ENCODE measurements around the gene SRPK2.
A peak's percentile ranks its signal among the peaks of the same experiment; 100 is the strongest.
"Not testable (repeated sequence)": the region's sequence is repeated elsewhere in the genome, so short reads cannot be mapped to it uniquely, and the experiment has no call there.

SRPK2 gene

GRCh38 chr7:105304040-105304895 is 84.5 kb downstream of the SRPK2 start:
- peak; percentile 16 for DNase-seq

- not testable (repeated sequence) for DNase-seq
Observed at GRCh38 chr7:105300587-105300986, 88.1 kb downstream of the SRPK2 start.

- no peak for DNase-seq
Observed at GRCh38 chr7:105298439-105298894, 90.3 kb downstream of the SRPK2 start.

- DNase-seq: no peak
Observed at GRCh38 chr7:105297985-105298384, 90.7 kb downstream of the SRPK2 start.

- DNase-seq: no peak
Observed at GRCh38 chr7:105297309-105297708, 91.4 kb downstream of the SRPK2 start.

- DNase-seq: no peak
Observed at GRCh38 chr7:105296491-105296890, 92.2 kb downstream of the SRPK2 start.

GRCh38 chr7:105295596-105296352 is 92.9 kb downstream of the SRPK2 start:
- no peak for DNase-seq

GRCh38 chr7:105294482-105294881 is 94.2 kb downstream of the SRPK2 start:
- DNase-seq: not testable (repeated sequence)

GRCh38 chr7:105289704-105290103 is 99.0 kb downstream of the SRPK2 start:
- DNase-seq: no peak

GRCh38 chr7:105286441-105286840 is 102.3 kb downstream of the SRPK2 start:
- DNase-seq: no peak

GRCh38 chr7:105285118-105285874 is 103.4 kb downstream of the SRPK2 start:
- no peak for DNase-seq

GRCh38 chr7:105284014-105284413 is 104.7 kb downstream of the SRPK2 start:
- DNase-seq: no peak

- DNase-seq: no peak
Observed at GRCh38 chr7:105281966-105282365, 106.8 kb downstream of the SRPK2 start.

- DNase-seq: no peak
Observed at GRCh38 chr7:105279688-105280007, 109.1 kb downstream of the SRPK2 start.

- peak; percentile 10 for DNase-seq
Observed at GRCh38 chr7:105278973-105279687, 109.6 kb downstream of the SRPK2 start.

GRCh38 chr7:105278565-105278964 is 110.2 kb downstream of the SRPK2 start:
- DNase-seq: no peak

- no peak for DNase-seq
Observed at GRCh38 chr7:105277341-105277740, 111.4 kb downstream of the SRPK2 start.

GRCh38 chr7:105270117-105270516 is 118.6 kb downstream of the SRPK2 start:
- DNase-seq: no peak

- no peak for DNase-seq
Observed at GRCh38 chr7:105269397-105269796, 119.3 kb downstream of the SRPK2 start.

GRCh38 chr7:105268511-105269392 is 120.0 kb downstream of the SRPK2 start:
- peak; percentile 58 for DNase-seq

- DNase-seq: peak; percentile 52
Observed at GRCh38 chr7:105268056-105268455, 120.7 kb downstream of the SRPK2 start.
